ENCODE data around the gene DVL2.
A peak's percentile ranks its signal among the peaks of the same experiment; 100 is the strongest.

Gene DVL2

GRCh38 chr17:7208027-7208571, 26.2 kb downstream of the DVL2 start:
- no peak for TF ChIP-seq CTCF (IDR thresholded peaks at IDR 0.05; ENCODE audit: low read depth, low read length)
- DNase-seq: no peak
- Histone ChIP-seq H3K27me3 (no peaks in the 10 kb centered on the region), H3K4me3 (ENCODE audit: low read depth, low read length) (no peak overlapping the region), H3K9me3 (no peaks in the 10 kb centered on the region), H3K4me1 (peaks cover 5% of the 10 kb centered on the region; the same call in 1 of the 2 replicates), H3K36me3 (no peaks in the 10 kb centered on the region)

- no peaks in the 10 kb centered on the region for H3K36me3 ChIP-seq
- no peaks in the 10 kb centered on the region for H3K27me3 ChIP-seq
- no peak overlapping the region for H3K4me3 ChIP-seq (ENCODE audit: low read depth, low read length)
- H3K4me1 ChIP-seq: peaks cover 5% of the 10 kb centered on the region; the same call in 1 of the 2 replicates
- DNase-seq: no peak
- H3K9me3 ChIP-seq: no peaks in the 10 kb centered on the region
- TF ChIP-seq CTCF (IDR thresholded peaks at IDR 0.05; ENCODE audit: low read depth, low read length): no peak
These were observed 27.0 kb downstream of the DVL2 start for GRCh38 chr17:7207120-7208001.

- TF ChIP-seq CTCF (IDR thresholded peaks at IDR 0.05; ENCODE audit: low read depth, low read length): no peak
- H3K27me3 ChIP-seq: no peaks in the 10 kb centered on the region
- no peak overlapping the region for H3K4me3 ChIP-seq (ENCODE audit: low read depth, low read length)
- no peaks in the 10 kb centered on the region for H3K36me3 ChIP-seq
- H3K4me1 ChIP-seq: peaks cover 5% of the 10 kb centered on the region; the same call in 1 of the 2 replicates
- H3K9me3 ChIP-seq: no peaks in the 10 kb centered on the region
- no peak for DNase-seq
These were observed 28.8 kb downstream of the DVL2 start for GRCh38 chr17:7205561-7205960.

GRCh38 chr17:7204828-7205461, 29.4 kb downstream of the DVL2 start:
- H3K9me3 ChIP-seq: no peaks in the 10 kb centered on the region
- peaks cover 5% of the 10 kb centered on the region; the same call in 1 of the 2 replicates for H3K4me1 ChIP-seq
- no peak for TF ChIP-seq CTCF (IDR thresholded peaks at IDR 0.05; ENCODE audit: low read depth, low read length)
- no peaks in the 10 kb centered on the region for H3K36me3 ChIP-seq
- peak; percentile 94 for DNase-seq
- H3K4me3 ChIP-seq (ENCODE audit: low read depth, low read length): peak overlapping the region; percentile 58
- H3K27me3 ChIP-seq: no peaks in the 10 kb centered on the region

GRCh38 chr17:7204336-7204735, 30.0 kb downstream of the DVL2 start:
- DNase-seq: no peak
- no peaks in the 10 kb centered on the region for H3K9me3 ChIP-seq
- H3K4me1 ChIP-seq: peaks cover 5% of the 10 kb centered on the region; the same call in 1 of the 2 replicates
- TF ChIP-seq CTCF (IDR thresholded peaks at IDR 0.05; ENCODE audit: low read depth, low read length): no peak
- H3K4me3 ChIP-seq (ENCODE audit: low read depth, low read length): peak overlapping the region; percentile 58
- no peaks in the 10 kb centered on the region for H3K36me3 ChIP-seq
- no peaks in the 10 kb centered on the region for H3K27me3 ChIP-seq
